C4-2B (cell line): ENCODE measurements around the gene EHBP1L1.

Source experiments
- ZFX ChIP-seq: fragments of 450-650 bp; IDR thresholded peaks from 2 replicates; pipeline ENCODE4 v1.6.1; 2017
- TF ChIP-seq, protein P1 (sequence below): fragments of 450-650 bp; conservative IDR thresholded peaks from 2 replicates; pipeline ENCODE4 v1.5.1; 2017; ENCODE audit warnings: mild to moderate bottlenecking

- TF ChIP-seq, protein P1, sequence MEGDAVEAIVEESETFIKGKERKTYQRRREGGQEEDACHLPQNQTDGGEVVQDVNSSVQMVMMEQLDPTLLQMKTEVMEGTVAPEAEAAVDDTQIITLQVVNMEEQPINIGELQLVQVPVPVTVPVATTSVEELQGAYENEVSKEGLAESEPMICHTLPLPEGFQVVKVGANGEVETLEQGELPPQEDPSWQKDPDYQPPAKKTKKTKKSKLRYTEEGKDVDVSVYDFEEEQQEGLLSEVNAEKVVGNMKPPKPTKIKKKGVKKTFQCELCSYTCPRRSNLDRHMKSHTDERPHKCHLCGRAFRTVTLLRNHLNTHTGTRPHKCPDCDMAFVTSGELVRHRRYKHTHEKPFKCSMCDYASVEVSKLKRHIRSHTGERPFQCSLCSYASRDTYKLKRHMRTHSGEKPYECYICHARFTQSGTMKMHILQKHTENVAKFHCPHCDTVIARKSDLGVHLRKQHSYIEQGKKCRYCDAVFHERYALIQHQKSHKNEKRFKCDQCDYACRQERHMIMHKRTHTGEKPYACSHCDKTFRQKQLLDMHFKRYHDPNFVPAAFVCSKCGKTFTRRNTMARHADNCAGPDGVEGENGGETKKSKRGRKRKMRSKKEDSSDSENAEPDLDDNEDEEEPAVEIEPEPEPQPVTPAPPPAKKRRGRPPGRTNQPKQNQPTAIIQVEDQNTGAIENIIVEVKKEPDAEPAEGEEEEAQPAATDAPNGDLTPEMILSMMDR: no peak
- TF ChIP-seq ZFX: no peak
Measured at GRCh38 chr11:65547446-65548125, 28.3 kb upstream of the EHBP1L1 start.
